ELR (cell line): Measurements from ENCODE around the gene MSH4.
"Not testable (repeated sequence)": the region's sequence is repeated elsewhere in the genome, so short reads cannot be mapped to it uniquely, and the experiment has no call there.

Experiments used
- DNase-seq: peaks from one replicate; pipeline ENCODE4 v3.0.0-alpha.2; 2015; ENCODE audit warnings: low read depth

Gene MSH4

GRCh38 chr1:75796376-75797272 lies at the start of gene MSH4:
MSH4 (plus strand) TSS chr1:75796882; CDS start chr1:75796986, 104 bp downstream.
- DNase-seq = peak; percentile 55

- not testable (repeated sequence) for DNase-seq
These were observed 39.5 kb upstream of the MSH4 start for GRCh38 chr1:75757210-75757609.

DNA sequence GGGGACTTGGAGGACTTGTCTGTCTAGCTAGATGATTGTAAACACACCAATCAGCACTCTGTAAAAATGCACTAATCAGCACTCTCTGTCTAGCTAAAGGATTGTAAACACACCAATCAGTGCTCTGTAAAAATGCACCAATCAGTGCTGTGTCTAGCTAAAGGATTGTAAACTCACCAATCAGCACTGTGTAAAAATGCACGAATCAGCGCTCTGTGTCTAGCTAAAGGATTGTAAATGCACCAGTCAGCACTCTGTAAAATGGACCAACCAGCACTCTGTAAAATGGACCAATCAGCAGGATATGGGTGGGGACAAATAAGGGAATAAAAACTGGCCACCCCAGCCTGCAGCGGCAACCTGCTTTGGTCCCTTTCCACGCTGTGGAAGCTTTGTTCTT lies 38.1 kb upstream of the MSH4 start:
- DNase-seq = not testable (repeated sequence)

DNA sequence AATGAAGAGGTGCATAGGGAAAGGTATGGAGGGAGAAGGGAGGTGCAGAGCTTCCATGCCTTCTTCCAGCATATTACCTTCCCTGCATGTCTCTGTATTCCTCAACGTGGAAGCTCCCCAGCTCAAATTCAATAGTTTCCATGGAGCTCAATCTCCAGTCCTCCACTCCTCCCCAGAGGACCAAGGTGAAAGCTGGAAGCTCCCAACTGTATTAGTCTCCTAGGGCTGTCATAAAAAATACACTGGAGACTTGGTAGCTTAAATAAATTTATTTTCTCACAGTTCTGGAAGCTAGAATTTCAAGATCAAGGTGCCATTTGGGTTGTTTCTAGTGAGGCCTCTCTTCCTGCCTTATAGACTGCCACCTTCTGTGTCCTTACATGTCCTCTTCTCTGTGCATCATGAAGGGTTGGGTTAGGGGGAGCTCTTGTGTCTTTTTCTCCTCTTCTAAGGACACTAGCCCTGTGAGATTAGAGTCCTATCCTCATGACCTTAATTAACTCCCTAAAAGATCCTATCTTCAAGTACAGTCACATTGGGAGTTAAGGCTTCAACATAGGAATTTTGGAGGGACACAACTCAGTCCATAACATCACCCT lies 32.5 kb upstream of the MSH4 start:
- DNase-seq = no peak

- peak; percentile 90 for DNase-seq
These were observed 30.9 kb upstream of the MSH4 start for GRCh38 chr1:75765697-75766355.

DNA sequence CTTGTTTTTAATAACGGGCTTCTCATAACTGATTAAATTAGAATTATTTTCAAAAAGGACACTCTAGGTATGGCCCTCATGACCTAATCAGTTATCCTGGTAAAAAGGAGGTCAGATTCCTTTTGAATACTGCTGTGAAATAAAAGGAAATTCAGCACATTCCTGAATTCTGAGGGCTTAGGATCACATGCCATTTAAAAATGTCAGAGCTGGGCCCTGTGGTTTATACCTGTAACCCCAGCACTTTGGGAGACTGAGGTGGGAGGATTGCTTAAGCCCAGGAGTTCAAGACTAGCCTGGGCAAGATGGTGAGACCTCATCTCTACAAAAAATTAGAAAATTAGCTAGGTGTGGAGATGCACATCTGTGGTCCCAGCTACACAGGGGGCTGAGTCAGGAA lies 28.7 kb upstream of the MSH4 start:
- no peak for DNase-seq

DNA sequence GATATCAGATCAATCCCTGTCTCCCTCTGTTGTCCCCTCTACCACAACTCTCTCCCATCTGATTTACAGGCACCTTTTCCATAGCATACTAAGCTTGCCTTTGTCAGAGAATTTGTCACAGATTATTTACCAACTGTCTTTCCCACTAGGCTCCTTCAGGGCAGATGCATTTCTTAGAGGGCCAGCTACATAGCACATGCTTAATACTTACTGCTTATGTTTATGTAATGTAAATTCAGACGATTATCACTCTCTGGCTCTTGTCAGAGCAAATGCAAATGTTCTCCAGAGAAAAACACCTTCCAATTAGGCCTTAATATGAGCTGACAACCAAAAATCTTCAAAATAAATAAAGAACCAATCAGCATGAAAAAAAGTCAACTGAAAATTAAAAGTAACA lies 25.9 kb upstream of the MSH4 start:
- no peak for DNase-seq

DNA sequence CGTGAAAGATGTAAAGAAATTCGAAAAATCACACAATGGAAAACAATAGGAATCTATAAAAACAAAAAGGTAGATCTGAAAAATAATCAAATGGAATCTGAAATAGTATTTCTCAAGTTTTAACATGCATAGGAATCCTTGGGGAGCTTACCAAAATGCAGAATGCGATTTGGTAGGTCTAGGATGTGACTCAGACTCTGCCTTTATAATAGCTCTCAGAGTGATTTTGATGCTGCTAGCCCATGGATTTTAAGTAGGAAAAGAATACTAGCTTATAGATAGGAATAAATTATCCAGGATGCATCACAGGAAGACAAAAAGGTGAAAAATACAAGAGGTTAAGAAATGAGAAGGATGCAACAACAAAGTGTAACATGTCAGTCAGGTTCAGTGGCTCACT lies 24.7 kb upstream of the MSH4 start:
- DNase-seq = no peak

DNA sequence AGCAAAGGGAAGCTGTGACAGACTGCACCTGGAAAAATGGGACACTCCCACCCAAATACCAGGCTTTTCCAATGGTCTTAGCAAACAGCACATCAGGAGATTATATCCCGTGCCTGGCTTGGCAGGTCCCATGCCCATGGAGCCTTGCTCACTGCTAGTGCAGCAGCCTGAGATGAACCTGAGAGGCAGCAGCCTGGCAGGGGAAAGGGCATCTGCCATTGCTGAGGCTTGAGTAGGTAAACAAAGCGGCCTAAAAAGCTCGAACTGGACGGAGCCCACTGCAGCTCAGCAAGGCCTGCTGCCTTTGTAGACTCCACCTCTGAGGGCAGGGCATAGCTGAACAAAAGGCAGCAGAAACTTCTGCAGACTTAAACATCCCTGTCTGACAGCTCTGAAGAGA lies 18.9 kb upstream of the MSH4 start:
- not testable (repeated sequence) for DNase-seq

- DNase-seq = not testable (repeated sequence)
These were observed 18.0 kb upstream of the MSH4 start for GRCh38 chr1:75778694-75779093.

- not testable (repeated sequence) for DNase-seq
These were observed 16.5 kb upstream of the MSH4 start for GRCh38 chr1:75780183-75780582.

DNA sequence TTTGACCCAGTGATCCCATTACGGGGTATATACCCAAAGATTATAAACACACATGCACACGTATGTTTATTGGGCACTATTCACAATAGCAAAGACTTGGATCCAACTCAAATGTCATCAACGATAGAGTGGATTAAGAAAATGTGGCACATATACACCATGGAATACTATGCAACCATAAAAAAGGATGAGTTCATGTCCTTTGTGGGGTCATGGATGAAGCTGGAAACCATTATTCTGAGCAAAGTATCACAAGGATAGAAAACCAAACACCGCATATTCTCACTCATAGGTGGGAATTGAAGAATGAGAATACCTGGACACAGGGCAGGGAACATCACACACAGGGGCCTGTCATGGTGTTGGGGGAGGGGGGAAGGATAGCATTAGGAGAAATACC lies 12.8 kb upstream of the MSH4 start:
- DNase-seq = not testable (repeated sequence)

DNA sequence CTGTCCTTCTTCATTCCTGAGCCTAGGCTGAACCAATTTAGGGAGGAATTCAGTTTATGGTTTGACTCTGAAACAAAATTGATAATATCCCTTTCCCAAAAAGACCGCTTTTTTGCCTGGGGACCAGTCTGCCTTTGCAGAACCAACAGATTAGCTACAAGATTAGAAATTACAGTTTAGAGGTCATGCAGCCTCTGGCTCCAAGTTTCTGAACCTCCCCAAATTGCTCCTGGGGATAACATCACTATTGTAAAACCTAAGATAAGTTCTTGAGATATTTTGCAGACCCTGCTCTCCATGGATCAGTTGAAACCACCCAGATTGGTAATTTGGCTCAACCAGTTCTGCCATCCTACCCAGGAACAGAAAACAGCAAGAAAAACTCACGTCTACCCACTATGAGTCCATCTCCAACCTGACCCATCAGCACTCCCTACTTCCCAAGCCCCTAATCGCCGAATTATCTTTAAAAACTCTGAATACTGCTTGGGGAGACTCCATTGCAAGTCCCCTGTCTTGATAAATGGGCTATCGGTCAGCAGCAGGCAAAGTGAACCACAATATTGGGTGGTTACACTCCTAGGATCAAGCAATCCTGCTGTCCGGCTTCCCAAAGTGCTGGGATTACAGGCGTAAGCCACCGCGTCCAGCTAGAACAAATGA lies 11.2 kb upstream of the MSH4 start:
- no peak for DNase-seq

DNA sequence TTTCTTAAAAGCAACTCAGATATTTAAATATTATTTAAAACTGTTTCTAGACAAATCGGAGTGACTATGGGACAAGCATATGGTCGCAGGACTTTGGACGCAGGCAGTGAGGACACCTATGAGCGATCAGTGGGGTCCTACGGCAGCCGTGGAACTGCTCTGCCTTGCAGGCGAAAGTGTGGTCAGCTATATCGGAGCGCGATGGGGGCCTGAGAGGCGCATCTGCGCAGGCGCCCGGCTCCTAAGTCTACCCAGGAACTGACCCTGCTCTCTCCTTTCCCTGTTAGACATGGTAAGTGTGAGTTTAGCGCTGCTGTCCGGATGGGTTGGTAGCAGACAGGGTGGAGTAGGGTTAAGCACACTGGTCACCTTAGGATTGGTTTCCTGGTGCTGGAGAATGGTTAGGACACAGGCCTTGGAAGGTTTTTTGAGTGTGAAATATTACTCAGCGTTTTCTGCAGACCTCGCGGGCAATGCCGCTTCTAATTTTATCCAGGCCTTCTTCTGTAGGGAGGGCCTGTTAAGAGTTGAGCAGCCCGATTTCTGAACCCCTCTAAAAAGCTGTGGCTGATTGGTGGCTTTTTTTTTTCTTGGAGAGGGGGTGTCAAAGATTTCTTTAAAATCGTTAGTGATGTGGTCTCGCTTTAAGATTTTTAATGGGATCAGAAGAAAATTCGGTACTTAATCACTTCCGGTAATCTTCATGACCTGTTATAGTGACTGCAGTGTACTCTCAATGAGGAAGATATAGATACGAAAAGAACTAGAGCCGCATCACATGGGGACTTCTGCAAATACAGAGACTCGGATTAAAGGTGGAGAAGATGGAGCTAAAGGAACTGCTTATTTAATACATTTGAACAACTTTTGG lies 10.5 kb upstream of the MSH4 start, which contains the start of gene RABGGTB:
Gene RABGGTB (plus strand): TSS at position 274 of the 871 bp plus-strand sequence. CDS start 16 bp downstream, at position 290.
- DNase-seq = peak; percentile 97

GRCh38 chr1:75786901-75787493 lies 9.7 kb upstream of the MSH4 start:
- DNase-seq = no peak

- no peak for DNase-seq
These were observed 9.2 kb upstream of the MSH4 start for GRCh38 chr1:75787524-75787923.

GRCh38 chr1:75789988-75790387 lies 6.7 kb upstream of the MSH4 start:
- DNase-seq = no peak

DNA sequence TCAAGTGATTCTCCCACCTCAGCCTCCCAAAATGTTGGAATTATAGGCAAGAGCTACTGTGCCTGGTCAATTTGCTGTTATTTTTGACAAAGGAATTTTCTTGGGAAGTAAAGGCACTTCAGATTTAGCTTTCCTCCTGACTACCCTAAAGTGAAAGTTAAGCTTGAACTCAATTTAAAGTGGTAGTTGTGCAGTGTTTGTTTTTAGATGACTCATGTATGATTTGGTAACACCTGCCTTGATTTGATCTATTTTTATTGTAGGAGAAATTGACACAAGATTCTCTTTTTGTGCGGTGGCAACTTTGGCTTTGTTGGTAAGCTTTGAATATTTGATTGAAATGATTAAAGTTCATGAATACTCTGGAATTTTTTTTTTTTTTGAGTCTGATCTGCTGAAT lies 5.7 kb upstream of the MSH4 start:
- DNase-seq = peak; percentile 42

DNA sequence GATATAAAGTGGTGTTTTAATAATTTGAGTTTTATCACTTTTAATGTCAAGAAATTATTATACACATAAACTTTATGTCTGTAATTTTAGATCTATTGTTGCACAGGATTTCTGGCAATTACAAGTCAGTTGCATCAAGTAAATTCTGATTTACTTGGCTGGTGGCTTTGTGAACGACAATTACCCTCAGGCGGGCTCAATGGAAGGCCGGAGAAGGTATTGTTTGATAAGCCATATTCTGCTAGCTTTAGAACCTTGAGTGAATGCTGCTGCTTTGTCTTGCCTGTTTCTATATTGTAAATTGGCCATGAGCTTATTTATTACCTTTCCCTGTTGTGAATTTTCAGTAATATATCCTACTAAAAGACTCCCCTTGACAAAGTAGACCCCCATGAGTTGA lies 4.6 kb upstream of the MSH4 start:
- DNase-seq = no peak

DNA sequence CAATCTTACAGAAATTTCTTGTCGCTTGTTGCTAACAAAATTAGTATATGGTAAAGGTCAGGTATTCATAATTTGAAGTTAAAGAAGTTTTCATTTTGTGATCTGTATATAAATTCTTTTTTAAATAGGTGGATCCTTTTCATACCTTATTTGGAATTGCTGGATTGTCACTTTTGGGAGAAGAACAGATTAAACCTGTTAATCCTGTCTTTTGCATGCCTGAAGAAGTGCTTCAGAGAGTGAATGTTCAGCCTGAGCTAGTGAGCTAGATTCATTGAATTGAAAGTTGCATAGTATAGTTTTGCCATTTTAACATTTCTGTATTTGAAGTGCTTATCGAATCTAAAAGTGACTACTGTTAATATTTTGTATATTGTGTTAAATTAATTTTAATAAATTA lies 2.3 kb upstream of the MSH4 start:
- DNase-seq = no peak

GRCh38 chr1:75795703-75796193 lies 934 bp upstream of the MSH4 start:
- no peak for DNase-seq
